Endothelial cell of umbilical vein (primary cell): ENCODE results near the gene CAMTA1. TPM values are rescaled to one million over a fixed set of nuclear protein-coding genes. Genes with fewer than 3 reads are reported as not detected.

Experiments used
- BruUV-seq: library from RNA; stranded (reverse); fragments of 400-500 nt; replicated peaks from 2 replicates; lab custom pipeline; 2021; lab: Mats Ljungman, UMichigan
- CTCF ChIA-PET: fragments of 300-600, 350-600 bp; sonication (Branson Sonifier 250); formaldehyde crosslinking; loops from one replicate; lab custom pipeline; 2021; ENCODE audit warnings: antibody characterized with exemption, inconsistent platforms; lab: Charles Lee
- POLR2A ChIA-PET: fragments of 300-600, 350-600 bp; sonication (Branson Sonifier 250); formaldehyde crosslinking; loops from one replicate; lab custom pipeline; 2021; ENCODE audit warnings: antibody characterized with exemption, inconsistent platforms; lab: Charles Lee
- DNase-seq: peaks from one replicate; pipeline ENCODE4 v3.0.0-alpha.2; 2011; ENCODE audit warnings: low read depth, low spot score
- FAIRE-seq: peaks from 2 replicates; lab custom pipeline; 2011; peaks lifted over from hg19 to GRCh38; lab: Jason Lieb, UNC
- H2AFZ ChIP-seq: 2 replicates; pipeline ENCODE4 v1.6.0; 2012; ENCODE audit warnings: low read depth, low read length, control low read depth, inconsistent platforms
- H3K27ac ChIP-seq: 2 replicates; pipeline ENCODE4 v1.5.1; 2011; ENCODE audit warnings: low read depth, mild to moderate bottlenecking, control low read depth, low read length, moderate library complexity; ENCODE audit not compliant: insufficient read depth
- H3K27me3 ChIP-seq, 2 experiments: 2 replicates each; pipeline versions ENCODE4 v1.6.0 to v1.6.1; 2011; ENCODE audit warnings: low read length in 2 of 2, mixed read lengths in 1 of 2; ENCODE audit not compliant: control insufficient read depth in 2 of 2, insufficient read depth in 2 of 2
- H3K36me3 ChIP-seq, 2 experiments: 2 replicates in 1 of 2; 3 replicates in 1 of 2; pipeline ENCODE4 v1.5.1; 2011; ENCODE audit warnings: low read length in 2 of 2, mild to moderate bottlenecking in 1 of 2, moderate library complexity in 1 of 2; ENCODE audit not compliant: control insufficient read depth in 2 of 2, insufficient read depth in 2 of 2; ENCODE audit errors: extremely low read depth in 1 of 2
- H3K4me1 ChIP-seq: 3 replicates; pipeline ENCODE4 v1.5.1; 2011; ENCODE audit warnings: mild to moderate bottlenecking, low read length; ENCODE audit not compliant: control insufficient read depth, insufficient read depth; ENCODE audit errors: extremely low read depth
- H3K4me2 ChIP-seq: 2 replicates; pipeline ENCODE4 v1.6.1; 2011; ENCODE audit warnings: low read length, control low read depth, mixed read lengths; ENCODE audit not compliant: insufficient read depth
- H3K4me3 ChIP-seq, 3 experiments: fragments of 200-600 bp in 1 of 3; sonication (generic), shearing (Covaris generic) in 1 of 3; replicated peaks in 1 of 3; 2 replicates each; pipeline ENCODE4 v1.5.1; 2011 to 2016; ENCODE audit warnings: control low read depth in 3 of 3, low read length in 3 of 3, mild to moderate bottlenecking in 2 of 3, inconsistent platforms in 1 of 3, low read depth in 1 of 3, moderate library complexity in 1 of 3; ENCODE audit not compliant: insufficient read depth in 1 of 3
- H3K79me2 ChIP-seq: 2 replicates; pipeline ENCODE4 v1.6.0; 2012; ENCODE audit warnings: low read length, inconsistent platforms; ENCODE audit not compliant: control insufficient read depth, insufficient read depth
- H3K9ac ChIP-seq: replicated peaks from 2 replicates; pipeline ENCODE3; 2011; ENCODE audit warnings: low read length, control low read depth; ENCODE audit not compliant: insufficient read depth; ENCODE audit errors: extremely low read depth
- H3K9me1 ChIP-seq: replicated peaks from 3 replicates; pipeline ENCODE4 v1.6.0; 2011; ENCODE audit warnings: mild to moderate bottlenecking, low read length; ENCODE audit not compliant: control insufficient read depth, insufficient read depth; ENCODE audit errors: extremely low read depth
- H3K9me3 ChIP-seq: replicated peaks from 2 replicates; pipeline ENCODE4 v1.5.1; 2012; ENCODE audit warnings: low read length, inconsistent platforms; ENCODE audit not compliant: control insufficient read depth, insufficient read depth
- H4K20me1 ChIP-seq: replicated peaks from 2 replicates; pipeline ENCODE3; 2011; ENCODE audit warnings: mild to moderate bottlenecking, low read length; ENCODE audit not compliant: control insufficient read depth, insufficient read depth; ENCODE audit errors: extremely low read depth
- CTCF ChIP-seq, 2 donors: IDR thresholded peaks; 1 replicate in 1 of 2; 2 replicates in 1 of 2; pipeline ENCODE4 v1.5.1; 2011; ENCODE audit warnings: low read length in 2 of 2, mild to moderate bottlenecking in 2 of 2, moderate library complexity in 2 of 2, control low read depth in 1 of 2, inconsistent platforms in 1 of 2, low read depth in 1 of 2; ENCODE audit not compliant: insufficient read depth in 1 of 2; ENCODE audit errors: extremely low read depth in 1 of 2
- EZH2 ChIP-seq: IDR thresholded peaks from 2 replicates; pipeline ENCODE4 v1.6.1; 2012; ENCODE audit warnings: borderline replicate concordance, low read depth, mild to moderate bottlenecking, moderate library complexity, low read length, inconsistent platforms; ENCODE audit not compliant: severe bottlenecking
- FOS ChIP-seq: IDR thresholded peaks from 2 replicates; pipeline ENCODE4 v1.6.1; 2011; ENCODE audit warnings: mild to moderate bottlenecking, low read length, moderate library complexity, borderline replicate concordance; ENCODE audit not compliant: insufficient read depth
- GATA2 ChIP-seq: IDR thresholded peaks from 2 replicates; pipeline ENCODE4 v1.7.0; 2011; ENCODE audit warnings: low read depth, mild to moderate bottlenecking, moderate library complexity, mixed read lengths, low read length; ENCODE audit not compliant: insufficient read length, insufficient read depth
- JUN ChIP-seq: IDR thresholded peaks from 2 replicates; pipeline ENCODE4 v1.6.1; 2011; ENCODE audit warnings: borderline replicate concordance, low read depth; ENCODE audit not compliant: insufficient read length, insufficient read depth
- MAX ChIP-seq: IDR thresholded peaks from 2 replicates; pipeline ENCODE4 v1.6.1; 2011; ENCODE audit not compliant: insufficient read depth, insufficient read length
- MYC ChIP-seq: IDR thresholded peaks from one replicate; pipeline ENCODE4 v1.6.1; 2011; ENCODE audit warnings: mild to moderate bottlenecking, low read depth, low read length
- POLR2A ChIP-seq: IDR thresholded peaks from 2 replicates; pipeline ENCODE4 v1.6.1; 2012; ENCODE audit warnings: low read depth, mild to moderate bottlenecking, control low read depth, low read length
- POLR2AphosphoS5 ChIP-seq: IDR thresholded peaks from 2 replicates; pipeline ENCODE4 v1.6.1; 2012; ENCODE audit warnings: low read depth, mild to moderate bottlenecking, control low read depth, low read length, moderate library complexity; ENCODE audit not compliant: insufficient read depth
- dilution Hi-C: fragments of 300-500 bp; cut with MboI; formaldehyde crosslinking; loops from one replicate; pipeline ENCODE4 v1.15.0; 2019; ENCODE audit warnings: low sequenced_read_pairs; ENCODE audit not compliant: extremely low pct_ligation_motif_present
- intact Hi-C: fragments of 100-400 bp; cut with micrococcal nuclease; formaldehyde crosslinking; loops from one replicate; pipeline ENCODE4 v1.10.0; 2022
- polyA plus RNA-seq, 4 experiments: library from polyadenylated mRNA; depleted of rRNA in 3 of 4; stranded (reverse) in 3 of 4; unstranded in 1 of 4; fragments of >200 nt; gene quantifications; 2 replicates each; pipeline versions ENCODE4 v1.2.1 to v1.2.3, GENCODE V29; 2011 to 2012; ENCODE audit warnings: missing spikeins in 1 of 4
- total RNA-seq: library from RNA; stranded (reverse); gene quantifications from 2 replicates; pipeline ENCODE4 v1.2.3, GENCODE V29; 2021

CAMTA1 gene
- total and polyA plus RNA-seq, 2 donors (not counting 3 experiments of a cell fraction or from before 2014, with no cell fraction given): 50.8 to 92.7 TPM

GRCh38 chr1:7453038-7453437 is 667.8 kb downstream of the CAMTA1 start:
- H3K4me1 ChIP-seq: no peaks in the 10 kb centered on the region
- FAIRE-seq (no peak), DNase-seq (no peak)
- H3K9me1 ChIP-seq: no peaks in the 10 kb centered on the region
- no peak overlapping the region for H3K27ac ChIP-seq
- no peak overlapping the region for H3K4me2 ChIP-seq
- POLR2A ChIA-PET: no interaction called here
- no peak overlapping the region for H3K4me3 ChIP-seq
- dilution Hi-C loops: no loop called here
- no TSS peak for BruUV-seq
- no peaks in the 10 kb centered on the region for H3K27me3 ChIP-seq
- intact Hi-C loops: no loop called here
- TF ChIP-seq MAX: no peak
- no peak for TF ChIP-seq MYC
- no peak for TF ChIP-seq POLR2A
- no peak for TF ChIP-seq POLR2AphosphoS5
- TF ChIP-seq EZH2: no peak
- no peak for TF ChIP-seq GATA2
- TF ChIP-seq FOS: no peak
- TF ChIP-seq CTCF (IDR thresholded peaks at IDR 0.05; ENCODE audit: extremely low read depth in 1 of 2, insufficient read depth in 1 of 2, low read depth in 1 of 2, low read length in 2 of 2): no peak
- no peak for TF ChIP-seq JUN
- no peaks in the 10 kb centered on the region for H3K9me3 ChIP-seq
- no peaks in the 10 kb centered on the region for H4K20me1 ChIP-seq
- no peaks in the 10 kb centered on the region for H3K79me2 ChIP-seq
- CTCF ChIA-PET: interaction anchor here (1.4 to 1.7 kb wide), 2 partner anchors 195 to 411 kb away, joined by 4 to 5 read pairs; no protein-coding TSS in a partner anchor
- no peaks in the 10 kb centered on the region for H3K36me3 ChIP-seq
- H2AFZ ChIP-seq: no peak overlapping the region
- H3K9ac ChIP-seq: no peak overlapping the region
